Measurements from ENCODE around the gene TEX19.

The TEX19 gene

GRCh38 chr17:82321947-82322466 lies 37.0 kb upstream of the TEX19 start:
- DNase-seq = no peak

- no peak for DNase-seq
These were observed 36.3 kb upstream of the TEX19 start for GRCh38 chr17:82322526-82323453.

GRCh38 chr17:82323514-82324234 lies 35.4 kb upstream of the TEX19 start:
- DNase-seq = no peak

- DNase-seq = peak in 1 of 5 experiments; percentile 39
These were observed 34.3 kb upstream of the TEX19 start for GRCh38 chr17:82324566-82325285.

- no peak for DNase-seq
These were observed 33.5 kb upstream of the TEX19 start for GRCh38 chr17:82325286-82326180.

- DNase-seq = no peak
These were observed 31.8 kb upstream of the TEX19 start for GRCh38 chr17:82327289-82327688.

- no peak for DNase-seq
These were observed 31.3 kb upstream of the TEX19 start for GRCh38 chr17:82327757-82328140.

- no peak for DNase-seq
These were observed 30.7 kb upstream of the TEX19 start for GRCh38 chr17:82328141-82328993.

- no peak for DNase-seq
These were observed 30.0 kb upstream of the TEX19 start for GRCh38 chr17:82328994-82329507.

GRCh38 chr17:82329683-82330321 lies 29.2 kb upstream of the TEX19 start:
- DNase-seq = no peak

- DNase-seq = no peak
These were observed 28.5 kb upstream of the TEX19 start for GRCh38 chr17:82330322-82331239.

GRCh38 chr17:82331345-82331939 lies 27.6 kb upstream of the TEX19 start:
- DNase-seq = no peak

GRCh38 chr17:82332669-82333278 lies 26.3 kb upstream of the TEX19 start:
- DNase-seq = peak in 1 of 5 experiments; percentile 57

GRCh38 chr17:82333279-82334171 lies 25.5 kb upstream of the TEX19 start, which contains the start of gene SECTM1:
SECTM1 (minus strand) TSS chr17:82333766; CDS start chr17:82327240, 6,526 bp downstream.
- peak in 1 of 5 experiments; percentile 49 for DNase-seq

GRCh38 chr17:82334204-82334621 lies 24.8 kb upstream of the TEX19 start:
- DNase-seq = no peak

GRCh38 chr17:82334622-82335394 lies 24.2 kb upstream of the TEX19 start:
- peak in 1 of 5 experiments; percentile 46 for DNase-seq

All from T-helper 2 cell (primary cell).